ENCODE measurements around the gene RCBTB2. TPM values are rescaled to one million over a fixed set of nuclear protein-coding genes. Genes with fewer than 3 reads are reported as not detected.

RCBTB2 gene
- total RNA-seq, 1 donor, result 10.5 TPM

DNA sequence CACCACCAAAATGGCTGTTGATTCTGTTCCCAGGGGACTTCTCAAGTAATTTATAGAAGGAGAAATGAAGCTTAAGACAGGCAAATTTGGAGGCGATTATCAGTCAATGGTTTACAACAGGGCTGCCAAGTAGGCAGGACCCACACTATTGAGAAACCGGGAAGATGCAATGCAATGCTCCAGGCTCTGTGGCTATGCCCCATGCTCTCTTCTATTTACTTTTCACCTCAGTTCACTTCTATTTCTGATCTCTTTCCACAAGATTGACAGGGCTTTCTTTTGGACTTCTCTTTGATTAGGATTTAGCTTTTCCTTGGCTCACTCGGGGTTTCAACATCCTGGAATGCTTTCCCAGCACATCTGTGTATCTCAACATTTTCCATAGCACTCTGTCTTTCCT lies 12.7 kb upstream of the RCBTB2 start:
- Histone ChIP-seq H3K36me3 (ENCODE audit: insufficient read depth, low read length) (no peaks in the 10 kb centered on the region), H4K20me1 (ENCODE audit: insufficient read depth, low read length) (no peaks in the 10 kb centered on the region), H3K9me3 (ENCODE audit: low read depth, low read length) (no peaks in the 10 kb centered on the region), H3K4me3 (ENCODE audit: insufficient read depth, low read length) (no peak overlapping the region), H3K4me2 (ENCODE audit: insufficient read depth, low read length) (no peak overlapping the region), H3K79me2 (ENCODE audit: insufficient read depth, low read length) (no peaks in the 10 kb centered on the region), H3K27me3 (ENCODE audit: insufficient read depth, low read length) (no peaks in the 10 kb centered on the region), H3K27ac (ENCODE audit: low read depth, low read length) (no peak overlapping the region), H2AFZ (ENCODE audit: low read length) (no peak overlapping the region), H3K4me1 (ENCODE audit: insufficient read depth, low read length) (no peaks in the 10 kb centered on the region)
- TF ChIP-seq, protein P1, sequence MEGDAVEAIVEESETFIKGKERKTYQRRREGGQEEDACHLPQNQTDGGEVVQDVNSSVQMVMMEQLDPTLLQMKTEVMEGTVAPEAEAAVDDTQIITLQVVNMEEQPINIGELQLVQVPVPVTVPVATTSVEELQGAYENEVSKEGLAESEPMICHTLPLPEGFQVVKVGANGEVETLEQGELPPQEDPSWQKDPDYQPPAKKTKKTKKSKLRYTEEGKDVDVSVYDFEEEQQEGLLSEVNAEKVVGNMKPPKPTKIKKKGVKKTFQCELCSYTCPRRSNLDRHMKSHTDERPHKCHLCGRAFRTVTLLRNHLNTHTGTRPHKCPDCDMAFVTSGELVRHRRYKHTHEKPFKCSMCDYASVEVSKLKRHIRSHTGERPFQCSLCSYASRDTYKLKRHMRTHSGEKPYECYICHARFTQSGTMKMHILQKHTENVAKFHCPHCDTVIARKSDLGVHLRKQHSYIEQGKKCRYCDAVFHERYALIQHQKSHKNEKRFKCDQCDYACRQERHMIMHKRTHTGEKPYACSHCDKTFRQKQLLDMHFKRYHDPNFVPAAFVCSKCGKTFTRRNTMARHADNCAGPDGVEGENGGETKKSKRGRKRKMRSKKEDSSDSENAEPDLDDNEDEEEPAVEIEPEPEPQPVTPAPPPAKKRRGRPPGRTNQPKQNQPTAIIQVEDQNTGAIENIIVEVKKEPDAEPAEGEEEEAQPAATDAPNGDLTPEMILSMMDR (IDR thresholded peaks at IDR 0.05; ENCODE audit: extremely low read depth, low read depth, low read length), result no peak
- DNase-seq (ENCODE audit: insufficient read length, low spot score, missing footprints), result no peak

DNA sequence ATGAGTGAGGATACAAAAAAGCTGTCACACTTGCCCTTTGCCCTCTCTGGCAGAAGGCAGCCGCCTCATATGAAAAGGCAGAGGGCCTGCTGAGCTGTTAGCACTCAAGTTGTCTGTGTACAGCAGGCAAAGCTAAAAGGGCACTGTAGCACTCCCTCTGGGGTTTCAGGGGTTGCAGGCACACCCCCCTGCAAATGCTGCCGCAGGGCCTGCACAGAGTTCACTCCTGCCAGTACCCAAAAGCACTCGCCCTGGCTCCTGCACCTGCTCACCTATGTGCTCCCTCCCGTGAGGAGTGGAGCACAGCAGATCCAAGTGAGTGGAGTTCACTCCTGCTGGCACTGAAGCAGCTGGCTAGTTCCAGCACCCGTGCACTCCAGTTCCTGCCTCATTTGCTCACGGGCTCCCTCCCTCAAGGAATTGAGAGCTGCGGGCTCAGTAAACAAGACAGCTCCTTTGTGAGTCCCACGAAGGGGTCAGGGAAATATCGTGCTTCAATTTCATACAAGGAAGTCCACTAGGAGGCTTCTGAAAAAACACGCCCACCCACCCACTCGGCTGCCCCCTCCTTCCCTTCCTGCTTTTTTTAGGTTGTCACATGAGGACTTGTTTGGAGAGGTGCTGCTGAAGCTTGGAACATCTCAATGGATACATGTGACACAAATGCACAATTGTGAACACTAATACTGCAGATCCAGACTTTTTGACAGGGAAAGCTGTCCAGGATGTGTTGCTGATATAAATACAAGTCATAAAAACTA lies 9.9 kb upstream of the RCBTB2 start:
- Histone ChIP-seq H3K36me3 (ENCODE audit: insufficient read depth, low read length) (no peaks in the 10 kb centered on the region), H3K27me3 (ENCODE audit: insufficient read depth, low read length) (no peaks in the 10 kb centered on the region), H3K27ac (ENCODE audit: low read depth, low read length) (no peak overlapping the region), H2AFZ (ENCODE audit: low read length) (peak overlapping the region; percentile 50), H3K79me2 (ENCODE audit: insufficient read depth, low read length) (no peaks in the 10 kb centered on the region), H3K4me2 (ENCODE audit: insufficient read depth, low read length) (no peak overlapping the region), H4K20me1 (ENCODE audit: insufficient read depth, low read length) (no peaks in the 10 kb centered on the region), H3K4me3 (ENCODE audit: insufficient read depth, low read length) (no peak overlapping the region), H3K9me3 (ENCODE audit: low read depth, low read length) (no peaks in the 10 kb centered on the region), H3K4me1 (ENCODE audit: insufficient read depth, low read length) (no peaks in the 10 kb centered on the region)
- TF ChIP-seq, protein P1 (IDR thresholded peaks at IDR 0.05; ENCODE audit: extremely low read depth, low read depth, low read length), result peak; percentile 9
- DNase-seq (ENCODE audit: insufficient read length, low spot score, missing footprints), result no peak

DNA sequence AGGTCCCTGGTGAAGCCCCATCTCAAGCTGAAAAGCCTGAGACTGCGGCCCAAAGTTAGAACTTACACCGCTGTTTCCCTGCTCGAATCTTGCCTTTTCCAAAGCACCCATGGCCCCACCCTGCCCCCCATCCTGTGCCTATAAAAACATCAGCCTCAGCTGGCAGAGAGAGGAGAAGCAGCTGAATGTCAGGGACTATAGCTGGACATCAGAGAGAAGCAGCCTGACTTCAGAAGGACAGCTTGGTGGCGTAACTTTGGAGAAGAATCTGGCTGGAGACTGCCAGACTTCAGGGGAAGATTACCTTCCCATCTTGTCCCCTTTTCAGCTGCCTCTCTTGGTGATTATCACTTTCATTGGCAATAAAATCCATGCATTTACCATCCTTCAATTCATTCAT lies 9.3 kb upstream of the RCBTB2 start:
- H3K27me3 ChIP-seq (ENCODE audit: insufficient read depth, low read length), result no peaks in the 10 kb centered on the region
- no peaks in the 10 kb centered on the region for H3K36me3 ChIP-seq (ENCODE audit: insufficient read depth, low read length)
- no peak overlapping the region for H3K4me2 ChIP-seq (ENCODE audit: insufficient read depth, low read length)
- no peaks in the 10 kb centered on the region for H3K9me3 ChIP-seq (ENCODE audit: low read depth, low read length)
- no peak overlapping the region for H2AFZ ChIP-seq (ENCODE audit: low read length)
- no peak overlapping the region for H3K4me3 ChIP-seq (ENCODE audit: insufficient read depth, low read length)
- no peaks in the 10 kb centered on the region for H4K20me1 ChIP-seq (ENCODE audit: insufficient read depth, low read length)
- no peak for DNase-seq (ENCODE audit: insufficient read length, low spot score, missing footprints)
- H3K4me1 ChIP-seq (ENCODE audit: insufficient read depth, low read length), result no peaks in the 10 kb centered on the region
- no peaks in the 10 kb centered on the region for H3K79me2 ChIP-seq (ENCODE audit: insufficient read depth, low read length)
- H3K27ac ChIP-seq (ENCODE audit: low read depth, low read length), result no peak overlapping the region
- TF ChIP-seq, protein P1 (IDR thresholded peaks at IDR 0.05; ENCODE audit: extremely low read depth, low read depth, low read length), result no peak

DNA sequence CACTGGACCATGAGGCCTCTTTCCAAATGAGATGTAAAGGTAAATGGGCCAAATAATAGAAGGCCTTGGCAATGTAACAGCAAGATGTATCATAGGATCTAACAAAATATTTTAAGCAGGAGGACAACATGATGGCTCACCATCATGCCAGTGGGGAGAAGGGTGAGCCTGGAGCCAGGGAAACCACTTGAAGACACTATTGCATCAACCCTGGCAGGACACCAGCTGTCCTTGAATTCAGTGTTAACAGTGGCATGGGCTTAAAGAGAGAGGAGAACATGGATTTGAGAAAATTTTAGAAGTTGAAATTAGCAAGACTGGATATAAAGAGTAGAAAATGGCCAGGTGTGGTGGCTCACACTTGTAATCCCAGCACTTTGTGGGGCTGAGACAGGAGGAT lies 6.7 kb upstream of the RCBTB2 start:
- H3K27ac ChIP-seq (ENCODE audit: low read depth, low read length), result no peak overlapping the region
- no peak overlapping the region for H2AFZ ChIP-seq (ENCODE audit: low read length)
- H4K20me1 ChIP-seq (ENCODE audit: insufficient read depth, low read length), result no peaks in the 10 kb centered on the region
- H3K9me3 ChIP-seq (ENCODE audit: low read depth, low read length), result no peaks in the 10 kb centered on the region
- no peak for DNase-seq (ENCODE audit: insufficient read length, low spot score, missing footprints)
- no peaks in the 10 kb centered on the region for H3K27me3 ChIP-seq (ENCODE audit: insufficient read depth, low read length)
- no peak overlapping the region for H3K4me3 ChIP-seq (ENCODE audit: insufficient read depth, low read length)
- H3K4me1 ChIP-seq (ENCODE audit: insufficient read depth, low read length), result no peaks in the 10 kb centered on the region
- H3K36me3 ChIP-seq (ENCODE audit: insufficient read depth, low read length), result no peaks in the 10 kb centered on the region
- H3K79me2 ChIP-seq (ENCODE audit: insufficient read depth, low read length), result no peaks in the 10 kb centered on the region
- TF ChIP-seq, protein P1 (IDR thresholded peaks at IDR 0.05; ENCODE audit: extremely low read depth, low read depth, low read length), result no peak
- H3K4me2 ChIP-seq (ENCODE audit: insufficient read depth, low read length), result no peak overlapping the region

Data from osteoblast (primary cell).